ENCODE results near the gene PIGL.
"Not testable (repeated sequence)": the region's sequence is repeated elsewhere in the genome, so short reads cannot be mapped to it uniquely, and the experiment has no call there.

PIGL gene

DNA sequence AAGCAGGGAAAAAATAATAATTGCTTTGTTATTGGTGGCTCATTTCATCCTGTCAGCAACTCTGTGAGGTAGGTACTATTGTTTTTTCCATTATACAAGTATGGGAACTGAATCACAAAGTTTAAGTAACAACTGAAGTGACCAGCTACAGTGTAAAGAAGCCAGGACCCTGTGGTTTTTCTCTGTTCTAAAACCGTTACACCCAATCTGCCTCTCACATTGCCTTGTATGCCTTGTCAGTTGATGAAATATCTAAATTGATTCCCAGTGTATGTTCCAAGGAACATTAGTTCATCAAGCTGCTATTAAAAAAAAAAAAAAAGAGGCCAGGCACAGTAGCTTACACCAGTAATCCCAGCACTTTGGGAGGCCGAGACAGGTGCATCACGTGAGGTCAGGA lies 5.4 kb downstream of the PIGL start:
- DNase-seq = no peak

DNA sequence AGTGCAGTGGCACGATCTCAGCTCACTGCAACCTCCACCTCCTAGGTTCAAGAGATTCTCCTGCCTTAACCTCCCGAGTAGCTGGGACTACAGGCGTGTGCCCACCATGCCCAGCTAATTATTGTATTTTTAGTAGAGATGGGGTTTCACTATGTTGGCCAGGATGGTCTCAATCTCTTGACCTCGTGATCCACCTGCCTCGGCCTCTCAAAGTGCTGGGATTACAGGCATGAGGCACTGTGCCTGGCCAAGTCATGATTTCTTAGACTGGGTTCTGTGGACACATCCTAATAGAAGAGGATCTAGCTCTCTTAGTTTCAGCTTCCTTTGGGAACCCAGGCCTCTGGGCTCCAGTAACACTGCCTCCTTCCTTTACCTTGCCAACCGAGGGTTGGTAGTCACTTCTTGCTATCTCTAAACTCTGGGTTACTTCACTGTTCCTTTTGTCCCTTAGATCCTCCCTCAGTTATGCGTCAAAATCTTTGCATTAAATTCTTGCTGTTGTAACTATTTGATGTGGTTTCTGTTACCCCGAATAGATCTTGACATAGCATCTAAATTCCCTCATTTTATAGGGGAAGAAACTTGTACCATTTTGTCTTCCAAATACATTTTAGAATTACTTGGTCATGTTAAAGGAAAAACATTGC lies 13.0 kb downstream of the PIGL start:
- DNase-seq = not testable (repeated sequence)

DNA sequence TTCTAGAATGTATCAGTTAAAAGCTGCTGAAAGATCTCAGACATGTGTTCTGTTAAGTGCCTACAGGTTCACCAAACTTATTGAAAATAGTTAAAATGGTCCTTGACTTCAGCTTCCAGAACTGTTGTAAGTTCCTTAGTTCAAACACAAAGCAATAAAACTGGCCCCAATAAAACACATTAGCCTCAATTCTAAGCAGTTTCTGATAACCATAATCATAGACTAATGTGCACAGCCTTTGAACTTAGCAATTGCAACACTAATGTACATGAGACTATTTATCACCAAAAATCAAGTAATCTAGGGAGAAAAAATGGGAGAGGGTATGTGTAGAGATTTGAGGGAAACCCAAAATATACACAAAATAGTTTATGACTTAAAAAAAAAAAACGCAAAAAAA lies 15.4 kb downstream of the PIGL start:
- DNase-seq = no peak

DNA sequence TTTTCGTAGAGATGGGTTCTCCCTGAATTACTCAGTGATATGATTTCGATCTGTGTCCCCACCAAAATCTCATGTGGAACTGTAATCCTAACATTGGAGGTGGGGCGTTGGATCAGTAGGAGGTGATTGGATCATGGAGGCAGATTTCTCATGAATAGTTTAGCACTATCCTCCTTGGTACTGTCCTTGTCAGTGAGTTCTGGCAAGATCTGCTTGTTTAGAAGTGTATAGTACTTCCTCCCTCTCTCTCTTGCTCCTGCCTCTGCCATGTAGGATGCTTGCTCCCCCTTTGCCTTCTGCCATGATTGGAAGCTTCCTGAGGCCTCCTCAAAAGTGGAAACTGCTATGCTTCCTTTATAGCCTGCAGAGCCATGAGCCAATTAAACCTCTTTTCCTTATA lies 22.9 kb downstream of the PIGL start:
- no peak for DNase-seq

DNA sequence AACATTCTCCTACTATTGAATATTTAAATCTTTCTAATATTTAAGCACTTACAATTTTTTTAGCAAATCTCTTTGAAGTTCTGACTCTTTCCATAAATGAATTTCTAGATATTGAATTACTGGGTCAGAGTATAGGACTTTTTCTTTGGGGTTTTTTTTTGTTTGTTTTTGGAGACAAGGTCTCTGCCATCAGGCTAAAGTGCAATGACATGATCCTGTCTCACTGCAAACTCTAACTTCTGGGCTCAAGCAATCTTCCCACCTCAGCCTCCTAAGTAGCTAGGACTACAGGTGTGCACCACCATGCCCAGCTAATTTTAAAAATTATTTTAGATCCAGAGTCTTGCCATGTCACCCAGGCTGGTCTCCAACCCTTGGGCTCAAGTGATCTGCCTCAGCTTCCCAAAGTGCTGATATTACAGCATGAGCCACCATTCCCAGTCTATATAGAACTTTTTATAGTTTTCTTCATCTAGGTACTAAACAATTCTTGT lies 24.9 kb downstream of the PIGL start:
- DNase-seq = no peak

DNA sequence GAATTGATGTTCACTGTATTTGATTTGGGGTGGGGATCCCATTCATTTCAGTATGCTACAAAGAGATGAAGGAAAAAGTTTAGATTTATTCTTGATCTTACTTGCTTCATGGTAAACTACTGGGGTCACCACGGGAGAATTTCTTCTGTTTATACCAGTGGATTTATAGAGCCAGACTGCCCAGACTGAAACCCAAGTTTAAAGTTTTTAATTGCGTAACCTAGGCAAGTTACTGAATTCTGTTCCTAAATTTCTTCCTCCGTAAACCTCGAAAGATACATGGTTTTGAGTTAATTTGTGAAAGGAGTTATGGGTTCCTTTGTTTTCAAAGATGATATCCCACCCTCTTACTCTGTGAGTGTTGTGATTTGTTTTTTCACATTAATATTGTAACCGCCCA lies 26.4 kb downstream of the PIGL start:
- DNase-seq = no peak

DNA sequence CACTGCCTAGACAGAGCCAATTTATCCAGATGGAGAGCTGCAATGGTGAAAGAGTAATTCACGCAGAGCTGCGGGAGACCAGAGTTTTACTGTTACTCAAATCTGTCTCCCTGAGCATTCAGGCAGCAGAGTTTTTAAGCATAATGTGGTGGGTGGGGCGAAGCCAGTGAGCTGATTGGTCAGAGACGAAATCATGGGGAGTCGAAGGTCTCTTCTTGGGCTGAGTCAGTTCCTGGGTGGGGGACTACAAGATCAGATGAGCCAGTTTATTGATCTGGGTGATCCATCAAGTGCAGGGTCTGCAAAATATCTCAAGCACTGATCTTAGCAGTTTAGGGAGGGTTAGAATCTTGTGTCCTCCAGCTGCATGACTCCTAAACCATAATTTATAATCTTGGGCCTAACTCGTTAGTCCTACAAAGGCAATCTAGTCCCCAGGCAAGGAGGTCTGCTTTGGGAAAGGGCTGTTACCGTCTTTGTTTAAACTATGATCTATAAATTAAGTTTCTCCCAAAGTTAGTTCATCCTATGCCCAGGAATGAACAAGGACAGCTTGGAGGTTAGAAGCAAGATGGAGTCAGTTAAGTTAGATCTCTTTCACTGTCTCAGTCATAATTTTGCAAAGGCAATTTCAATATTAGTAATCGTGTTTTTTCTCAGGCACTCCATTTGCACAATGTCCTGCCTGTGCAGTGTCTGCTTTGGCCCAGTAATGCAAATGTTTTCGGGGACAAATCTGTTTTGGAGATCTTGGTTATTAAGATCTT lies 27.0 kb downstream of the PIGL start:
- DNase-seq = no peak

DNA sequence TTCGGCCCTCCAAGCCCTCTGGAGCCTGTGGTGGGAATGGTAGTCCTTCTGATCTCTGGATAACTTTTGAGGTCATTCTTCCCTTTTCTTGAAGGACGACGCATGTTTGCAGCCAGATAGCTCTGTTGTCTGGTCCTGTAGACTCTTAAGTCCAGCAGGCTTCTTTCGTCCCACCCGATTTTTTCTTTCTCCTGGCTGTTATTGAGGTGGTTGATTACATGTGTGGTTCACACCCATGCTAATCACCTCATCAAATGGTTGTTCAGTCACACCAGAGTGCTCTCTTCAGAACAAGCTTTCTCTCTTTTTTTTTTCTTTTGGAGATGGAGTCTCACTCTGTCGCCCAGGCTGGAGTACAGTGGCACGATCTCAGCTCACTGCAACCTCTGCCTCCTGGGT lies 30.6 kb downstream of the PIGL start:
- DNase-seq = no peak

DNA sequence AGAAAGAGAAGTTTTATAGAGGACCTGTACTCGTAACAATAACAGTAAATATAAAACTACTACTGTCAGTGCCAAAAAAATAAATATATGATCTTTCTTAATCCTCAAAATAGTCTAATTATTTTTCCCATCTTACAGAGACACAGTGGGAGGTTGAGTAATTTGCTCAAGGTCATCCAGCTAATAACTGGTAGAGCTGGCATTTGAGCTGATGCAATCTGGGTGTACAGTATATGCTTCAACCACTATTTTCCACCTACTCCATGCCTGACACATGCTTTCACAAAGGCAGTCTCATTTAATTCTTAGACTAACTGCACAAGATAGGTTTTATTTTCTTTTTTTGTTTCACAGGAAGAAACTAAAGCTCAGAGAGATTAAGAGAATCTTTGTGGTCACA lies 33.6 kb downstream of the PIGL start:
- DNase-seq = no peak

DNA sequence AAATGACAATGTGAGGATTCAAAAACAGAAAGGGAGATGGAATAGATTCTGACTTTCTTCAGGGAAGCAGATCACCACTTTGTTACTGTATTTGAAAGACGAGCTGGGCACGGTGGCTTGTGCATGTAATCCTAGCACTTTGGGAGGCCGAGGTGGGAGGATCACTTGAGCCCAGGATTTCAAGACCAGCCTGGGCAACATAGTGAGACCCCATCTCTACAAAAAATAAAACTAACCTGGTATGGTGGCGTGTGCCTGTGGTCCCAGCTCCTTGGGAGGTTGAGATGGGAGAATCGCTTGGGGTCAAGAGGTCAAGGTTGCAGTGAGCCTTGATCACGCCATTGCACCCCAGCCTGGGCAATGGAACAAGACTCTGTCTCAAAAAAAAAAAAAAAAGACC lies 34.0 kb downstream of the PIGL start:
- DNase-seq = no peak

DNA sequence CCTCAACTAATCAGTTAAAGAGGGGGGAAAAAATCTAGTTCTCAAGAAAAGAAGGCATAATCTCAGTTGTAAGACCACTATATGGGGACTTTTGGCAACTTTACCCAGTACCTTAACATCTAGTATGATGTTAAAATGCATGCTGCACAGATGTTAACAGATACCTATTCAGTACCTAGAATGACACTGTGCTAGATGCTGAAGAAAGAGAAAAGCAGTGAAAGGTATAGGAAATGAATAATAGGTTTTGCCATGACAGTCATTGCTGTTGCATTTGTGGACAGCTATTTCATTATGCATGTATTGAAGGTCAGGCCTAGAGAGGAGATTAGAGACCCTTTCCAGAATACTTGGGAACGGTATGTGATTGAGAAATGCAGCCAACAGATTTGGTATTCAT lies 34.5 kb downstream of the PIGL start:
- no peak for DNase-seq

DNA sequence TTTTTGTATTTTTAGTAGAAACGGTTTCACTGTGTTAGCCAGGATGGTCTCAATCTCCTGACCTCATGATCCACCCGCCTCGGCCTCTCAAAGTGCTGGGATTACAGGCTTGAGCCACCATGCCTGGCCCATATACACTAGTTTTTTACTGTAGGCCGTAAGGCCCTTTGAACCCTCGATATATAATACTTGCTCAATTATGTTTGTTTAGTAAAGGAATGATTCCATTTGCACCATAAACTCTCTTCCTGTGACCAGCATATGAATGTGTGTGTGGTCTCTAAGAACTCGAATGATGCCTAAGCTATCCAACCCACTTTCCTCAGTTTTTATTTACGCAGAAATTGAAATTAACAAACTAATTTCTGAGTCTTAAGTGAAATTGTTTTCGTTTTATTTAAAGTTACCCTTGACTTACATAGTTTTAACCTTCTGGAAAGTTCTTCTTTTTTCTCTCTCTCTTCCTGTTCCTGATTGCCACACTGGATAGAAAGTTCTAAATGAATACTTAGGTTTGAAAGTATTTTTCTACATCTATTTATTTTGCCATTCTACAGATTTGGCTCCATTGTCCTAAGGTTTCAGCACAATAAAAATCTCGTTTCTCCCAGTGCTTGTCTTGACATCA lies 37.9 kb downstream of the PIGL start:
- no peak for DNase-seq

DNA sequence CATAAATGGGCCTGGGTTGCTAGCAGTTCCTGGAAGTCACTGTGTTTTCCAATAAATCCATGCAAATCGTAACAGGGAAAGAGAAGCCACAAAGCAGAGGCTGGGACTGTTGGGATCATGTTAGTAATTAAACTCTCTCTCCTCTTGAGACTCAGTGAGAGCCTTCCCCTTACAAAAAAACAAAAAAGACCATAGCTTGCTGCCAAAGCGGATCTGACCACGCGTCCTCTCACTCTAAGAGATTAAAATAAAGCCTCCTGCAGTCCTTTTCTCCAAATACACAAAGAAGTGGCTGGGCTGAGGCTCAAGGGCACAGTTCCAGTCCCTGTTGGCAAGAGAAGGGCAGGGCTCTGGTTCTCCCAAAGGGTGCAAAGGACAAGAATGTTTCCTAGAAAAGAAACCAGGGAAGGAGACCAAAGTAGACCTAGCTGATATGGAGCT lies 38.5 kb downstream of the PIGL start:
- DNase-seq = no peak

DNA sequence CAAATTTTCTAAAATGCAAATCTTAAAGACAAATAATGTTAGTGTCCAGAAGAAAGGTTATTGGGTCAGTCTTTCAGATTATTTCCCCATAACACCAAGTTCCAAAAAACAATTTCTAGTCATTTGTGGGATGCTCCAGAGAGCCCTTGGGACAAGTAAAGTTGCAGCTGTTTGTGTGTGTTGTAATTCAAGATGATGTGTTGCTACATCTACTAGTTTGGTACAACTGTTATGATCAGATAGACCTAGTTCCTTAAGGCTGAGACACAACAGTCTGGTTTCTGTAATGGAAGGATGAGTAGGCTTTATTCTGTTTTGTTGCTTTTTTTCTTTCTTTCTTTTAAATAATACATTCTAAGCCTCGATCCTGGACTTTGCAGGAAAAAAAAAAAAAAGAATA lies 41.9 kb downstream of the PIGL start:
- no peak for DNase-seq

DNA sequence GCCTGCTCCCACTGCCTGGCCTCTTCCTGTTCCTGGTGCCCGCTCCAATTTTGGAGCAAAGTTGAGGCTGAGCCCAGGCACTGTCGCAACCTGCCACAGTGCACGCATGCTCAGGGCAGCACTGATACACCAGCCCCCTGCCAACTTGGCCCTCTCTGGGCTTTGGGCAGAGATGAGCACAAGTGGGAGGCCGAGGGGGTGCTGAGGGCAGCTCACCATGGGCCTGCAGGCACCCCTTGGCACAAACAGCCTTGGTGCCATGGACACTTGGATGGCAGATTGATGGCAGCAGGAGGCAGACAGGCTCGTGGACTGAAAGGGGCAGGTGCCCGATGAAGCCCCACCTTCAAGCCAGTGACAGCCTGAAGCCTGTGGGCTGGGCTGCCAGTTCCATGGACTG lies 42.9 kb downstream of the PIGL start:
- no peak for DNase-seq

DNA sequence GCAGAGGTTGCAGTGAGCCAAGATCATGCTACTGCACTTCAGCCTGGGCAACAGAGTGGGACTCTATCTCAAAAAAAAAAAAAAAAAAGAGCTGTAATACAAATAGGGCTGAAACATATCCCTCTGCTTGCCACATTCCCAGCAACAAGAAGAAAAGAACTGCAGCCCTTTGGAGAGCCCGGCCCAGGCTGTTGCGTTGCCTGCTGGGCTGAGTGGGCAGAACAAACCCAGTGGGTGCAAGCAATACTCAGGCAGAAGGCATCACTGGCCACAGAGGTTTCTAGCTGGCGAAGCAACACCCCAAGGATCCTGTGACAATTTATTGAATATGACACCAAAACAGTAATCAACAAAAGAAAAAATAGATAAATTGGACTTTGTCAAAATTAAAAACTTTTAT lies 44.0 kb downstream of the PIGL start:
- DNase-seq = no peak

DNA sequence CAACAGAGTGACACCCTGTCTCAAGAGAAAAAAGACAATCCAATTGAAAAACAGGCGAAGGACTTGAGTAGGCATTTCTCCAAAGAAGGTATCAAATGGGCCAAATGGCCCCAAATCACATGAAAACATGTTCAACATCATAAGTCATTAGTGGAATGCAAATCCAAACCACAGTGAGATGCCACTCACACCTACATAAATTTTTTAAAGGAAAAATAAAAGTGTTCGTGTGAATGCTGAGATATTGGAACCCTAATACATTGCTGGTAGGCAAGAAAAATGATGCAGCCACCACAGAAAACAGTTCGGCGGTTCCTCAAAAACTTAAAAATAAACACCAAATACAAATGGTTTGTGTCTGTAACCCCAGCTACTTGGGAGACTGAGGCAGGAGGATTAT lies 45.2 kb downstream of the PIGL start:
- DNase-seq = no peak

DNA sequence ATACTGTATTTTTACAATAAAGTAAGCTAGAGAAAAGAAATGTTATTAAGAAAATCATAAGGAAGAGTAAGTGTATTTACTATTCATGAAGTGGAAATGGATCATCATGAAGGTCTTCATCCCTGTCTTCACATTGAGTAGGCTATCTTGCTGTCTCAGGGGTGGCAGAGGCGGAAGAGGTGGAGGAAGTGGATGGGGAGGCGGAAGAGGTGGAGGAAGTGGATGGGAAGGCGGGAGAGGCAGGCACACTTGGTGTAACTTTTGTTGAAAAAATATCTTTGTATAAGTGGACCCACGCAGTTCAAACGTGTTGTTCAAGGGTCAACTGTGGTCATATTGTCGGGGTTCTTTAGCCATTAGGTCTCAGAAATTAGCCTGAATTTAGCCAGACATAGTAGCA lies 50.2 kb downstream of the PIGL start:
- no peak for DNase-seq

DNA sequence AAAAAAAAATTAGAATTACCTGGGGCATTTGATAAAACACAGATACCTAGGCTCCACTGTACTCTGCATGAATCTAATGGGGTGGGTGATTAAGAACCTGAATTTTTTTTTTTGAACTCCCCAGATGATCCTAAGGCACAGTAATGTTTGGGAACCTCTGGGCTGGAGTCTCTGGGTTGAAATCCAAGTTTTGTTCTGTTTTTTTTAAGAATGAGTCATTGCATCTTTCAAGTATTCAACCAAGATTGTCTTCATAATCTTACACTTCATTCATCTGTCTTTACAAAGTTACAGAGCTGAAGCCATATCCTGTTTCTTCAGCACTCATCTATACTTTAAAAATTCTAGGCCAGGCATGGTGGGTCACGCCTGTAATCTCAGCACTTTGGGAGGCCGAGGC lies 52.6 kb downstream of the PIGL start:
- DNase-seq = no peak

DNA sequence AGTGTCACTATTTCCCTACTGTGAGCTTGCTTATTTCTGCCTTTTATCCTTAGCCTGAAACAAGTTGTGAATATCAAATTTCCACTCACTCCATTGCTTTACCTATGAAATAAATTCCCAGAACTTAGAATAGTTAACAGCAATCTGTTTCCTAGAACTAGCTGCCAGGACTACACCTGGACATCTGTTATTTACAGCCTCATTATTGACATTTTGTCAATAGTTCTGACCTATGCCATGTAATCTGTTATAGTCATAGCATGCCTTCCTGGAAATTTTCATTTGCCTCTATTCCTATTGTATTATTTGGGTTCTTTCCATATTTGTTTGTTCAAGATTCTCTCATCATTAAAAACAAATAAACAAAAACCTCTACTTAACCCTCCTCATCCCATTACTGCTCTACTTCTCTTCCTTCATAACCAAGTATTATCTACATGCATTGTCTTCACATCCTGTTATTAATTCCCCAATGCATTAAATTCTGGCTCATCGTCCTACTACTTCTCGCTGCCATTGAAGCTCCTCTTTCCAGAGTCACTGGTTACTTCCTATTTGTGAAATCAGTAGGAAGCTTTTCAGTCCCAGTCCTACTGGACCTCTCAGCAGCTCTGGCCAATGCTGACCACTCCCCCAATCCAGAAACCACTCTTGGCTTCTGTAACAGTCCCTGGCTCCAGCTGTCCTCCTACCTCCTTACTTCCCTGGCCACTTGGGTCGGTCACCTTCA lies 55.3 kb downstream of the PIGL start:
- no peak for DNase-seq

DNA sequence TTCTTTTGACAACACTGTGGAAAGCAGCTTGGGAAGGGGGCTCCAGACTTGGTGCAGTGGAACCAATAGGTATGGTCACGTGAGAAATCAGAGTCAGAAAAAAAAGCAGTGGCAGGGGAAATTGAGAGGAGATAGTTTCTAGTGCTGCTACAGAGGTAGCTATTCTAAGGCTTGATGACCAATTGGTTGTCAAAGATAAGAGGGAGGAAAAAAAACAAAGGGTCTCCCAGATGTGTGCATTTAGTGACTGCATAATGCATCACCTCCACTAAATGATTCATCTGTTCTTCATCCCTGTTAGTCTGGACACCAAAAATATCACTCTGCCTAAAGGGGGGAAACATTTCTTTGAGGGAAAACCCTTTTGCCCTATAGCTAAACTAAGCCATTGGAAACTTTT lies 56.5 kb downstream of the PIGL start:
- no peak for DNase-seq

DNA sequence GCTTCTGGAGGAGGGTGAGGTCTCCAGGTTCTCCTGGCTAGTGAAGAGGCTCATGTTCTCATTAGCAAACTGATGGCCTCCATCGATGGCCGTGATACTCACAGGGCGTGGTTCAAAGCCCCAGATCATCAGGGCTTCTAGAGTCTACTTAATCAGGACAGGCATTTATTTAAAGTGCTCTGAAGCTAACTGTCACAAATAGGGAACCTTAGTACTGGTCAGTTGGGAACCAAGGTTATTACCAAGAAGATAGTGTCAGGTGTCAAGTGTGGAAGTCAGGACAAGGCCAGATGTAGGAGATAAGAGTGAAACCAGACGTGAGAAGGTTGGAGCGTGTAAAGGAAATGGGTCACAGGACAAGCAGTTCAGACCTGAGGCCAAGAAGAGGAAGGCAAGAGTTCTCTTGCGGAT lies 56.9 kb downstream of the PIGL start:
- no peak for DNase-seq

DNA sequence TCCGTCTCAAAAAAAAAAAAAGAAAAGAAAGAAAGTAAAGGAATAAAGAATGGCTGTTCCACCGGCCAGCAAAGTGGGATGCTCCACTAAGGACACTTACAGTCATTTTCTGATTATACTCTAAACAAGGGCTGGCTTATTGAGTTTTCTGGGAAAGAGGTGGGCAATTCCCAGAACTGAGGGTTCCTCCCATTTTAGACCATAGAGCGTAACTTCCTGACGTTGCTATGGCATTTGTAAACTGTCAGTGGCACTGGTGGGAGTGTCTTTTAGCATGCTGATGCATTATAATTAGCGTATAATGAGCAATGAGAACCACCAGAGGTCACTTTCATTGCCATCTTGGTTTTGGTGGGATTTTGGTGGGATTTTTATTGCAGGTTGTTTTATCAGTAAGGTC lies 58.0 kb downstream of the PIGL start:
- DNase-seq = no peak

DNA sequence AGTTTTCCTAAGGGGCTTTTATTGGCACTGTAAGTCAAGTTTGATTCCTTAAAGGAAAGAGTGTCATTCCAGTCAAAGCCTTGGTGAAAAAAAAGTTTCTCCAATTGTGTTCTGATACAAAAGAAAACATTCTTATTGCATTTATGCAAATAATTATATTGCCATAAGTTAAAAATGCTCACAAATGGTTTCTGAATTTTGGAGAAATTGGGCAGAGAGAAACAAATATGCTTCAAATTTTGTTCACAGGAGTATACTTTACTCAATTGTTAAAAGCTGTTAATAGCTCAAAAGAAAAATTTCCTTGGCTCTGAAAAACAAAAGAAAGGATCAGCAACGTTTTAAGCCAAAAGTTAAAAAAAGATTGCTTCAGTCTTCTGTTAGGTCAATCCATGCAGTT lies 60.2 kb downstream of the PIGL start:
- DNase-seq = no peak
